WTC11 (cell line): Measurements from ENCODE around the gene THAP9. TPM values are rescaled to one million over a fixed set of nuclear protein-coding genes. Genes with fewer than 3 reads are reported as not detected.
A peak's percentile ranks its signal among the peaks of the same experiment; 100 is the strongest.

Experiments used
- ATAC-seq: fragments of 200-7000 bp; cut with Tn5 transposase; 2 replicates; pipeline ENCODE4 v1.10.0; 2021; ENCODE audit warnings: mild to moderate bottlenecking, moderate library complexity
- CTCF ChIA-PET: fragments of 300-600 bp; sonication (Branson Sonifier 250); formaldehyde crosslinking; loops from one replicate; lab custom pipeline; 2021; ENCODE audit warnings: antibody characterized with exemption; lab: Charles Lee
- POLR2A ChIA-PET: fragments of 350-600 bp; sonication (Branson Sonifier 250); formaldehyde crosslinking; loops from one replicate; lab custom pipeline; 2021; ENCODE audit warnings: antibody characterized with exemption; lab: Charles Lee
- DNase-seq: peaks from one replicate; pipeline ENCODE4 v3.0.0; 2021; ENCODE audit warnings: low spot score
- H3K27ac Mint-ChIP-seq: 2 replicates; pipeline ENCODE4 v1.8.0; 2021; ENCODE audit warnings: mixed read lengths
- H3K27me3 Mint-ChIP-seq: 2 replicates; pipeline ENCODE4 v1.8.0; 2021; ENCODE audit warnings: low read depth, mild to moderate bottlenecking, moderate library complexity, mixed read lengths
- H3K36me3 Mint-ChIP-seq: 2 replicates; pipeline ENCODE4 v1.8.0; 2021; ENCODE audit warnings: mixed read lengths
- H3K4me1 Mint-ChIP-seq: 2 replicates; pipeline ENCODE4 v1.8.0; 2022; ENCODE audit warnings: mixed read lengths
- H3K4me3 Mint-ChIP-seq: 2 replicates; pipeline ENCODE4 v1.8.0; 2021; ENCODE audit warnings: mild to moderate bottlenecking, moderate library complexity, mixed read lengths
- H3K9me3 Mint-ChIP-seq: 2 replicates; pipeline ENCODE4 v1.8.0; 2021; ENCODE audit warnings: mixed read lengths
- ETV6 ChIP-seq: sonication (generic); formaldehyde crosslinking; IDR thresholded peaks from 2 replicates; pipeline ENCODE4 v1.8.1; 2022; ENCODE audit warnings: mild to moderate bottlenecking, missing genetic modification reagents
- JAZF1 ChIP-seq: fragments of 250-450 bp; sonication (Bioruptor Pico); IDR thresholded peaks from 2 replicates; pipeline ENCODE4 v1.9.0; 2021; ENCODE audit warnings: moderate library complexity, mild to moderate bottlenecking, inconsistent platforms
- MLX ChIP-seq: sonication (generic); formaldehyde crosslinking; IDR thresholded peaks from 2 replicates; pipeline ENCODE4 v1.8.1; 2023; ENCODE audit warnings: mild to moderate bottlenecking, missing genetic modification reagents, moderate library complexity
- MYBL2 ChIP-seq: sonication (generic); formaldehyde crosslinking; IDR thresholded peaks from 2 replicates; pipeline ENCODE4 v1.8.1; 2023; ENCODE audit warnings: mild to moderate bottlenecking, moderate library complexity, missing genetic modification reagents
- NFE2L1 ChIP-seq: sonication (generic); formaldehyde crosslinking; IDR thresholded peaks from 2 replicates; pipeline ENCODE4 v1.8.1; 2023; ENCODE audit warnings: missing genetic modification reagents
- NR1H2 ChIP-seq: sonication (generic); formaldehyde crosslinking; IDR thresholded peaks from 2 replicates; pipeline ENCODE4 v1.9.0; 2021; ENCODE audit warnings: mild to moderate bottlenecking, moderate library complexity, missing genetic modification reagents
- PRRX2 ChIP-seq: fragments of 250-450 bp; sonication (Bioruptor Pico); IDR thresholded peaks from 2 replicates; pipeline ENCODE4 v1.8.0; 2021; ENCODE audit warnings: mild to moderate bottlenecking
- RELA ChIP-seq: sonication (generic); formaldehyde crosslinking; IDR thresholded peaks from 2 replicates; pipeline ENCODE4 v1.8.1; 2022; ENCODE audit warnings: missing genetic modification reagents, mild to moderate bottlenecking, borderline replicate concordance
- SMAD4 ChIP-seq: sonication (generic); formaldehyde crosslinking; IDR thresholded peaks from 2 replicates; pipeline ENCODE4 v1.8.0; 2022; ENCODE audit warnings: mild to moderate bottlenecking, missing genetic modification reagents
- SP1 ChIP-seq: sonication (generic); formaldehyde crosslinking; conservative IDR thresholded peaks from 2 replicates; pipeline ENCODE4 v1.8.1; 2022; ENCODE audit warnings: missing genetic modification reagents
- TCF7 ChIP-seq: sonication (generic); formaldehyde crosslinking; IDR thresholded peaks from 2 replicates; pipeline ENCODE4 v1.8.0; 2022; ENCODE audit warnings: mild to moderate bottlenecking, low read depth, missing genetic modification reagents, moderate library complexity
- TEAD1 ChIP-seq: sonication (generic); formaldehyde crosslinking; IDR thresholded peaks from 2 replicates; pipeline ENCODE4 v1.8.0; 2022; ENCODE audit warnings: mild to moderate bottlenecking, missing genetic modification reagents
- ZMAT4 ChIP-seq: fragments of 250-450 bp; sonication (Bioruptor Pico); IDR thresholded peaks from 2 replicates; pipeline ENCODE4 v1.9.0; 2021; ENCODE audit warnings: mild to moderate bottlenecking
- ZNF263 ChIP-seq: sonication (generic); formaldehyde crosslinking; IDR thresholded peaks from 2 replicates; pipeline ENCODE4 v1.8.1; 2022; ENCODE audit warnings: low read depth, mild to moderate bottlenecking, moderate library complexity, missing genetic modification reagents
- ZNF281 ChIP-seq: sonication (generic); formaldehyde crosslinking; IDR thresholded peaks from 2 replicates; pipeline ENCODE4 v1.8.0; 2023; ENCODE audit warnings: mild to moderate bottlenecking, missing genetic modification reagents
- ZNF396 ChIP-seq: fragments of 250-450 bp; sonication (Bioruptor Pico); IDR thresholded peaks from 2 replicates; pipeline ENCODE4 v1.8.0; 2021; ENCODE audit warnings: mild to moderate bottlenecking, moderate library complexity, borderline replicate concordance
- ZNF416 ChIP-seq: fragments of 250-450 bp; sonication (Bioruptor Pico); IDR thresholded peaks from 2 replicates; pipeline ENCODE4 v1.9.0; 2021; ENCODE audit warnings: mild to moderate bottlenecking, inconsistent platforms
- total RNA-seq: library from RNA; stranded (reverse); gene quantifications from 3 replicates; pipeline ENCODE4 v1.2.3, GENCODE V29; 2021
- TF ChIP-seq, protein P1 (sequence below): sonication (generic); formaldehyde crosslinking; IDR thresholded peaks from 2 replicates; pipeline ENCODE4 v1.8.1; 2023; ENCODE audit warnings: mild to moderate bottlenecking, missing genetic modification reagents, borderline replicate concordance
- TF ChIP-seq, protein P2 (sequence below): sonication (generic); formaldehyde crosslinking; IDR thresholded peaks from 2 replicates; pipeline ENCODE4 v1.8.1; 2022; ENCODE audit warnings: mild to moderate bottlenecking, moderate library complexity, missing genetic modification reagents
- TF ChIP-seq, protein P3 (sequence below): sonication (generic); formaldehyde crosslinking; IDR thresholded peaks from 2 replicates; pipeline ENCODE4 v1.8.0; 2022; ENCODE audit warnings: mild to moderate bottlenecking, missing genetic modification reagents

The THAP9 gene
- total RNA-seq, 1 experiment from 2014 or later, result 17.7 TPM

DNA sequence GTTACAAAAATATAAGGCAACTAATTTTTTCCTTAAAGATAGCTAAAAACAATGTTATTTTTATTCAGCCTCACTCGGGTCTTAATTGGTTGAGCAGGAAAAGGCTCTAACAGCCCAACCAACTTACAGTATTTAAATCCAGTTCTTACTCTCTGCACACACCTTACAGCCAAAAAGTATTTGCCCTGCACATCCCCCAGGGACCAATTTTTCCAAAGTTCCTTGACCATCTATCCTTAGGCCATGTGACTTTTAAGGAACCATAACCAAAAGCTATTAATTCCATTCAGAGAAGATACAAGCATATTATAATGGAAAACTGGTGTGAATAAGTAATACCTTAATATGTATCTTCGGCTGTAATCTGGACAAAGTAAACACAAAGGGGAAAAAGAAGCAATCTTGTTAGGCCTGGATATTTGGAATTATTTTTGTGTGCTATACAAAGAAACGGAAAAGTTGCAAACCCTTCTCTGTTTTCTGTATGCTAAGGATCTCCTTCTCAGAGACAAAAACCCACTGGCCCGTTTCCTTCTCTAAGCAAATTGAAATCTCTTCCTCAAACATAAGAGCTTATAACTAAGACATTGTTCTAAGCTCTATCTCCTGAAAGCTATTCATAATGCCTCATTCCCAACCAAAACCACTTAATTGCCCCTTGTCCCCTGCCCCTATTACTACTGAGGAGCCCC lies 1.0 kb upstream of the THAP9 start (continued):
- TF ChIP-seq, protein P1, sequence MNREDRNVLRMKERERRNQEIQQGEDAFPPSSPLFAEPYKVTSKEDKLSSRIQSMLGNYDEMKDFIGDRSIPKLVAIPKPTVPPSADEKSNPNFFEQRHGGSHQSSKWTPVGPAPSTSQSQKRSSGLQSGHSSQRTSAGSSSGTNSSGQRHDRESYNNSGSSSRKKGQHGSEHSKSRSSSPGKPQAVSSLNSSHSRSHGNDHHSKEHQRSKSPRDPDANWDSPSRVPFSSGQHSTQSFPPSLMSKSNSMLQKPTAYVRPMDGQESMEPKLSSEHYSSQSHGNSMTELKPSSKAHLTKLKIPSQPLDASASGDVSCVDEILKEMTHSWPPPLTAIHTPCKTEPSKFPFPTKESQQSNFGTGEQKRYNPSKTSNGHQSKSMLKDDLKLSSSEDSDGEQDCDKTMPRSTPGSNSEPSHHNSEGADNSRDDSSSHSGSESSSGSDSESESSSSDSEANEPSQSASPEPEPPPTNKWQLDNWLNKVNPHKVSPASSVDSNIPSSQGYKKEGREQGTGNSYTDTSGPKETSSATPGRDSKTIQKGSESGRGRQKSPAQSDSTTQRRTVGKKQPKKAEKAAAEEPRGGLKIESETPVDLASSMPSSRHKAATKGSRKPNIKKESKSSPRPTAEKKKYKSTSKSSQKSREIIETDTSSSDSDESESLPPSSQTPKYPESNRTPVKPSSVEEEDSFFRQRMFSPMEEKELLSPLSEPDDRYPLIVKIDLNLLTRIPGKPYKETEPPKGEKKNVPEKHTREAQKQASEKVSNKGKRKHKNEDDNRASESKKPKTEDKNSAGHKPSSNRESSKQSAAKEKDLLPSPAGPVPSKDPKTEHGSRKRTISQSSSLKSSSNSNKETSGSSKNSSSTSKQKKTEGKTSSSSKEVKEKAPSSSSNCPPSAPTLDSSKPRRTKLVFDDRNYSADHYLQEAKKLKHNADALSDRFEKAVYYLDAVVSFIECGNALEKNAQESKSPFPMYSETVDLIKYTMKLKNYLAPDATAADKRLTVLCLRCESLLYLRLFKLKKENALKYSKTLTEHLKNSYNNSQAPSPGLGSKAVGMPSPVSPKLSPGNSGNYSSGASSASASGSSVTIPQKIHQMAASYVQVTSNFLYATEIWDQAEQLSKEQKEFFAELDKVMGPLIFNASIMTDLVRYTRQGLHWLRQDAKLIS (CRISPR knock-in tag), result no peak
- TF ChIP-seq ZNF416 (CRISPR knock-in tag) (no peak), NFE2L1 (CRISPR knock-in tag) (no peak), ZNF263 (CRISPR knock-in tag) (no peak), SMAD4 (CRISPR knock-in tag) (no peak), MLX (no peak), ZNF396 (CRISPR knock-in tag) (no peak), RELA (CRISPR knock-in tag) (no peak), ZNF281 (CRISPR knock-in tag) (no peak)

DNA sequence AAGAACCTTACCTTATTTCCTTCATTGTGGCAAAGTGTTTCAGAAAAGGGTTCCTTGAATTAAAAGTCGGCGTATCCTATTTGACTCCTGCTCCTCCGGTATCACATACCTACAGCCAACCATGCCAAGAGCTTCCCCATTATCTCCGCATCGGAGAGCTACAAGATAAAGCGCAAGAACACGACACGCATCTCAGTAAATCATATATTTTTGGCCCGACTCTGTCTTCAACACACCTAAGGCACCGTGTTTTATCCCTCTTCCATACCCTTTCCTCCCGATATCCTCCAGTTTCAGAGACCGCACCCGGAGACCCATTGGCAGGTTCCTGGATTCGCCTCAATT lies 497 bp upstream of the THAP9 start:
- H3K4me3 Mint-ChIP-seq, result no peak overlapping the region
- peak; percentile 9 for ATAC-seq
- DNase-seq, result no peak
- H3K9me3 Mint-ChIP-seq, result no peaks in the 10 kb centered on the region
- no peak overlapping the region for H3K27ac Mint-ChIP-seq
- CTCF ChIA-PET, result interaction anchor here (1.5 to 2.1 kb wide), 3 partner anchors 48 to 161 kb away, joined by 3 to 10 read pairs (median 5); partner anchors contain the start of gene COPS4
- H3K36me3 Mint-ChIP-seq, result peaks cover 19% of the 10 kb centered on the region
- peaks cover 17% of the 10 kb centered on the region for H3K4me1 Mint-ChIP-seq
- TF ChIP-seq, protein P2, sequence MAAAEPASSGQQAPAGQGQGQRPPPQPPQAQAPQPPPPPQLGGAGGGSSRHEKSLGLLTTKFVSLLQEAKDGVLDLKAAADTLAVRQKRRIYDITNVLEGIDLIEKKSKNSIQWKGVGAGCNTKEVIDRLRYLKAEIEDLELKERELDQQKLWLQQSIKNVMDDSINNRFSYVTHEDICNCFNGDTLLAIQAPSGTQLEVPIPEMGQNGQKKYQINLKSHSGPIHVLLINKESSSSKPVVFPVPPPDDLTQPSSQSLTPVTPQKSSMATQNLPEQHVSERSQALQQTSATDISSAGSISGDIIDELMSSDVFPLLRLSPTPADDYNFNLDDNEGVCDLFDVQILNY, result no peak
- 0 out of 2 replicates have a peak, but pooled peaks have one; percentile 27 for TF ChIP-seq TEAD1 (CRISPR knock-in tag)
- TF ChIP-seq PRRX2 (CRISPR knock-in tag), result 0 out of 2 replicates have a peak, but pooled peaks have one; percentile 64
- H3K27me3 Mint-ChIP-seq, result no peaks in the 10 kb centered on the region
- POLR2A ChIA-PET, result interaction anchor here (1.0 to 2.1 kb wide), 4 partner anchors 8 to 471 kb away, joined by 3 to 9 read pairs (median 4); partner anchors contain the start of gene COPS4

DNA sequence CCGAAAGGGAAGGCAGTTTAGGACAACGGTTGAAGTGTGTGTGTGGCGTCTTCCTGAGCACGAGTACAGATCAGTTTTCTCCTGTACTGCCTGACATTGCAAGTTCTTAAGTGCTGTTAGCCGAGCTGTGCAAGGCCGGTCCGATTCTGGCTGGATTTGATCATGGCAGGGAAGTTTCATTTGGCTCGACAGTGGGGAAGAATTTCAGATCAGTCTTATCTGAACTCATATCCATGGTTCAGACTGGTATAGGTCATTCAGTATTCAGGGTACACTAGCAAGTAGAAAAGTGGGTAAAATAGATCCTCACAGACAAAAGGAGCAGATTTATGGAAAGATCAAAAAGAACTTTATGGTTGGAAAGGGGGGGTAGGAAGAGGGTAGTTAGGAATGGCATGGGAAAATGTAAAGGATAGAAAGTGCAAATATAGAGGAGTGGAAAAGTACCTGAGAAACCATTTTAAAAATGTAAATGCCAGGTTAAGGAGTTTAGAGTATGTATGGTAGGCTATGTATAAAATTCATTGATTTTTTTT lies 716 bp downstream of the THAP9 start:
- Mint-ChIP-seq H3K27ac (no peak overlapping the region), H3K4me3 (no peak overlapping the region), H3K4me1 (peaks cover 17% of the 10 kb centered on the region), H3K9me3 (no peaks in the 10 kb centered on the region), H3K27me3 (no peaks in the 10 kb centered on the region), H3K36me3 (peaks cover 21% of the 10 kb centered on the region)
- ChIA-PET POLR2A (interaction anchor here (1.0 to 2.1 kb wide), 3 partner anchors 9 to 472 kb away, joined by 3 to 9 read pairs (median 4); partner anchors contain the start of gene COPS4), CTCF (interaction anchor here (1.5 to 2.1 kb wide), 3 partner anchors 49 to 162 kb away, joined by 3 to 10 read pairs (median 5); partner anchors contain the start of gene COPS4)
- ATAC-seq, result no peak
- TF ChIP-seq TCF7 (CRISPR knock-in tag) (no peak), ZNF263 (CRISPR knock-in tag) (no peak), NFE2L1 (CRISPR knock-in tag) (peak; percentile 20; the same call in 1 of the 2 replicates), MYBL2 (CRISPR knock-in tag) (peak; percentile 65; the same call in 1 of the 2 replicates), JAZF1 (CRISPR knock-in tag) (no peak), SP1 (peak; percentile 2; the same call in 1 of the 2 replicates), NR1H2 (CRISPR knock-in tag) (no peak), ETV6 (CRISPR knock-in tag) (no peak), ZMAT4 (no peak)
- TF ChIP-seq, protein P3, sequence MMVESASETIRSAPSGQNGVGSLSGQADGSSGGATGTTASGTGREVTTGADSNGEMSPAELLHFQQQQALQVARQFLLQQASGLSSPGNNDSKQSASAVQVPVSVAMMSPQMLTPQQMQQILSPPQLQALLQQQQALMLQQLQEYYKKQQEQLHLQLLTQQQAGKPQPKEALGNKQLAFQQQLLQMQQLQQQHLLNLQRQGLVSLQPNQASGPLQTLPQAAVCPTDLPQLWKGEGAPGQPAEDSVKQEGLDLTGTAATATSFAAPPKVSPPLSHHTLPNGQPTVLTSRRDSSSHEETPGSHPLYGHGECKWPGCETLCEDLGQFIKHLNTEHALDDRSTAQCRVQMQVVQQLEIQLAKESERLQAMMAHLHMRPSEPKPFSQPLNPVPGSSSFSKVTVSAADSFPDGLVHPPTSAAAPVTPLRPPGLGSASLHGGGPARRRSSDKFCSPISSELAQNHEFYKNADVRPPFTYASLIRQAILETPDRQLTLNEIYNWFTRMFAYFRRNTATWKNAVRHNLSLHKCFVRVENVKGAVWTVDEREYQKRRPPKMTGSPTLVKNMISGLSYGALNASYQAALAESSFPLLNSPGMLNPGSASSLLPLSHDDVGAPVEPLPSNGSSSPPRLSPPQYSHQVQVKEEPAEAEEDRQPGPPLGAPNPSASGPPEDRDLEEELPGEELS (CRISPR knock-in tag), result no peak
- DNase-seq, result no peak
